Activated CD8-positive, alpha-beta memory T cell treated with anti-CD3 and anti-CD28 coated beads for 24 hours (primary cell): ENCODE measurements around the gene SLC25A13.

Experiments used
- DNase-seq: peaks from one replicate; pipeline ENCODE4 v3.0.0-alpha.2; 2020

SLC25A13 gene

DNA sequence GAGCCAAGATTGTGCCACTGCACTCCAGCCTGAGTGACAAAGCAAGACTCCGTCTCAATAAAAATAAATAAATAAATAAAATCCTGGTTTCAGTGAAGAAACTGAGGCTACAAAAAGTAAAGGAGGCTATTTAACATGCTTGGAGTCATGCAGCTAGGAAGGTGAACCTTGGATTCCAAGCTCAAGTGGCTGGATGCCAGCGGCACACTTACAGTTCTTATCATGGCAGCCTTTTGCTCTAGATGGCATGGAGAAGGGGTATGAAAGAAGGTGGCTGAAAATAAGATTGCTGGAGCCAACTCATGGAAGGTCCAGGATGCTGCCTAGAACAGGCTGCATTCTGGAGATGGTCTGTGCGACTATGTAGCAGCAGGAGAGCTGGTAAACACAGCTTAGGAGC, 170.0 kb downstream of the SLC25A13 start:
- DNase-seq: no peak

DNA sequence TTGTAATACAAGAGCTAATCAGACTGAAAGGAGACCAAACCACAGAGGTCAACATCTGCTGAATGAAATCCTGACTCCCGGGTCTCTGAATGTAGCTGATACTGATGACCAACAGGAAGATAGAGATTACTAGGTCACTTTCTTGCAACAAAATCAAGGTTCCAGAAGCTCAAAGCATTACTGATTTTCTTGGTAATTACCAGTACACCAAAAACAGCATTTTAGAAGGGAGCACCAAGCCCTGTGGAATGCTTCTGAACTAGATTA, 177.7 kb downstream of the SLC25A13 start:
- no peak for DNase-seq

DNA sequence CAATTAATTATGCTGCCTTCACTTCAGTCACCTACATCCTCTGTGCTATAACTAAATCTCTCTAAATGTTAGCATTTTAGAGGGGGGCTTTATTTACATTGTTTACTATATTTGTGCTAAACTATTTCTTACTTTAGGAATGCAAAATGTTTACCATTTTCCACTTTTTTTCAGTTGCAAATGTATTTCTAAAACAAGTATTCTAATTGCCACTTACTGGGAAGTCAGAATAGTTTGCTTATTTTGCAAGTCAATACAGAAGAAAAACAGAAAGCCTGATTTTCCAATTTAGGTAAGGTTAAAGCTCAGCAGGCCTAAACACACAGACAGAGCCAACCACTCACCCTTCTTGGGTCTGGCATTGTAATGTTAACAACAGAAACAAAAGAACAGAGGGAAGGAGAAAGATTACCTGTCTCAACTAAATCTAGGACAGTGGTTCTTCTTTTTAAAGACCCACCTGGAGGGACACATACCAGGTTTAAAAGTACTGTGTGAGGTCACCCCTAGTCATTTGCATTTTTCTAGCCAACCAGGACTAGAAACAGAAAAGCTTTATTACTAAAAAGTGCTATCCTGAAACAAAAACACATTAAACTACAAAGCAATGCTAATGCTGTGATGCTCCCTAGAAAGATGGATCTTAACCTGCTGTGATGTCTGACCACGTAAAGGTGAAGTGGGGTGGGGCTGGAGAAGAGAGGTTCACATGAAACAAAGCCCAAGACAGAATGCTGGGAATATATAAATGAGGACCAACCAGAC, 178.2 kb downstream of the SLC25A13 start:
- no peak for DNase-seq

DNA sequence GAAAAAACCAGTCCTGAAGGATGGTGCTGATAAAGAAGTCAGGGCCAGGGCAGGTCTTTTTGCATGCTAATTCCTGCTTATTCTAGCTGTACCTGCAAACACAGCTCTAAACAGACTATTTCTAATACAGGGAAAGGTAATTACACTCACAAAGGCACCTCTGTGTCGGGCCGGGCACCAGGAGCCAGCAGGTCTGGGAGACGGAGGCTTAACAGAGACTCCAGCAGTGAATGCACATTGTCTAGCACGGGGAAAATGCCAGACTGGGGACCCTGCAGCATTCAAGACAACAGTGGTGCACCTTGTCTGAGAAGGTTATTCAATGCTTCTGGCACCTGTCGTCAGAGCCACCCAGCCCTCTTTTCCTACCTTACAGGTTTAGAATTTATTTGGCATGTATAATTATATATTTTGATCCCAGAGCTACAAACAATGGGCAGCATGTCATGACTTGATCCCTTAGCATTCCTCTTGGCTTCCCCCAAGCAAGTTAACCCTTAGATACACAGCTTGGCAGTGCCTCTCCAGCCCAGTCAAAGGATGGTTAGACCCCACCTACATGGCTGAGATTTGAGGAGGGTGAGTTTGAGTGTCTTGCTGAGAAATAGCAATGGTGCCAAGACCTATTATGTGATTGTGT, 185.2 kb downstream of the SLC25A13 start:
- DNase-seq: no peak

DNA sequence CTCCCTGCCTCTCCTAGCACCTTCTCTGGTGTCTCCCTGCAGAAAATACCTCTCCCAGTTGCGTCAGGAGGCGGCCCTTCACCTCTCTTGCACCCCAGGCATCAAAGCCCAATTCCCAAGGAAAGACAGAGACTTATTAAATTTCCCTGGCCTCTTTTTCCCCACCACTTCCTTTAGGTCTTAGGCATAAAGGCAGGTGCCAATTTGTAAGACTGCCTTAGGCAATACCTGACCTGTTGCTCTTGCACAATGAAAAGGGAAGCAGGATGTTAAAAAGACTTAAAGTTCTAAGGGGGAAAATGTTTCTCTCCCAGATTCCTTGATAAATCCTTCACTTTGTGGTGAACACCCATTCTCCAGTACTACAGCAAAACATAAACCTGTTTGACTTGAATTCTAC, 186.7 kb downstream of the SLC25A13 start:
- no peak for DNase-seq

DNA sequence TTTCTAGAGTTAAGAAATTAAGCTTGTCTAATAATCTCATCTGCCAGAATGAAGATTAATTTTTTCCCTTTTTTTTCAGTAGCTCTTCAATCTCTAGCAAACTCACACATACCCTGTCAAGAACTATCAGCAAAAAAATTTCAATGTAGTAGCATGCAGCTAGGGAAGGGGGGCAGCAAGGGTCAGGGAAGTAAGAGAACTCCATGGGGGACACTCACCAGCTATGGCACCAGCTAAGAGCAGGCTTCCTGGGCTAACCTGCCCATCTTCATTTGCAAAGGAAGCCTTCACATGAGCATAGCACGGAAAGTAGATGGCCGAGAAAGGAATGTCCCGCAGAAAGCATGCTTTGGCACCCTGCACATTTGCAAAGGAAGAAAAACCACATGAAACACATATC, 190.4 kb downstream of the SLC25A13 start:
- no peak for DNase-seq

DNA sequence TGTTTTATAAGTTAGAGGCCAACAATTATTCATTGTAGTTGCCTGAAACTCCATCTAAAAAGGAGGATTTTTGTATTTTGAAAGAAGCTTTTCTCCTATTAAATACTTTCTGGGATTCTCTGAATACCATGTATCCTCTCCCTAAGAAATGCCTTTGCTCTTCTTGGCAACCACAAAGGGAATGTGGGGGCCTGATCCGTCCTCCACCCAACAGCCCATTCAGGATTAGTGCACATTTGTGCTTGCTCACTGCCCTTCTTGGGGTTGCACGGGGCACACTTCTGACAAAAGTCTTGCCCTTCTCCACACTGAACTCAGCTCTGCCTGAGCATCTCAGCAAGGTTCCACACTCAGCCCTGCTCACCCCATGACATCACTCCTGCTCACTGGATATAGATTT, 194.2 kb downstream of the SLC25A13 start:
- no peak for DNase-seq

DNA sequence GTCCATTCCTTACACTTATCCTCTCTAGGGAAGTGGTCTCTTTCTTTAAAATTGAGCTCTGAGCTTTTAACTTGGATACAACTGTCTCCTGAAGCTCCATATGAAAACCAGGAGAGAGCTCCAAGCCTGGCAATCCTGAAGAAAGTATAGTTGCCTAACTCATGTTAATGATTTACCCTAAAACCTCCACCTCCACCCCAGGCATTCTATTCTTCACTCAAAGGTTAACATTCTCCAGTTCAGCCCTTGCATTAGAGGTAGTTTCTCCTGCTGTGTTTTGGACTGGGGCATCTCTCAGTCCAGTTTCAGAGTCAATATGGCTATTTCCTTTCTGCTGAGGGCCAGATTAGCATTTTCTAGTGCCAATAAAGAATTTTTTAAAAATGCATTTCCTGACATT, 195.5 kb downstream of the SLC25A13 start:
- no peak for DNase-seq

DNA sequence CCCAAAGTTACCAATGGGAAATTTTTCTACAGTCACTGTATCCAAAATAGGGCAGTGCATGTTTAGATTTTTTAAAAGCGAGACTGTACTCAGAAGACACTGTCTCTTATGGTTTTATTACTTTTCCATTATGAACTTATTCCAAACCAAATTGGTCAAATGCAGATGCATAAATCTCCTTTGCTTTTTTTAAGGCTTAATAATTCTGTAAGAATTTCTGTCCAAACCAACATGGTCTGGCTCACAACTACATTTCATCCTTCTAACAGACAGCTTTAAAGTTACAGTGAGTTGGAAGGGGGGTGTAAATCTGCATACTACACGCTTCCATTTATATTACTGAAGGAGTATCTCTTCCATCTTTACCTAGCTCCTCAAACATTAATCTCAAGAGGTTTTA, 199.2 kb downstream of the SLC25A13 start:
- no peak for DNase-seq

DNA sequence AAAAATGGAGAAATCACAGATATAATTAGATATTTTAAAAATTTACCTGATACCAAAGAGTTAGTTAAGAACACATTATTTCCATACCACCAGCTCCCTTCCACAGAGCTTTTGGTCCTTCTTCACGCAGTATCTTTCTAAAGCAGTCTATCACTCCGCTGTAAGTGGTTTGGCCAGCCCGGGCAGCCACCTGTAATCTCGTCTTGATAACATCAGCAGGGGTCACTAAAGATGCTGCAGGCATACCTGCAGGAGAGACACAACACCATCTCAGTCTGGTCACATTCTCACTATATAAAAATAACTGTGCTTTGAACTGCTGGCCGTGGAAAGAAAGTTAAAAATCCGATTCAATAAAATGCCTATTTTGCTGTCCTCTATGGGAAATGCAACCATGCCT, 200.1 kb downstream of the SLC25A13 start:
- DNase-seq: no peak

DNA sequence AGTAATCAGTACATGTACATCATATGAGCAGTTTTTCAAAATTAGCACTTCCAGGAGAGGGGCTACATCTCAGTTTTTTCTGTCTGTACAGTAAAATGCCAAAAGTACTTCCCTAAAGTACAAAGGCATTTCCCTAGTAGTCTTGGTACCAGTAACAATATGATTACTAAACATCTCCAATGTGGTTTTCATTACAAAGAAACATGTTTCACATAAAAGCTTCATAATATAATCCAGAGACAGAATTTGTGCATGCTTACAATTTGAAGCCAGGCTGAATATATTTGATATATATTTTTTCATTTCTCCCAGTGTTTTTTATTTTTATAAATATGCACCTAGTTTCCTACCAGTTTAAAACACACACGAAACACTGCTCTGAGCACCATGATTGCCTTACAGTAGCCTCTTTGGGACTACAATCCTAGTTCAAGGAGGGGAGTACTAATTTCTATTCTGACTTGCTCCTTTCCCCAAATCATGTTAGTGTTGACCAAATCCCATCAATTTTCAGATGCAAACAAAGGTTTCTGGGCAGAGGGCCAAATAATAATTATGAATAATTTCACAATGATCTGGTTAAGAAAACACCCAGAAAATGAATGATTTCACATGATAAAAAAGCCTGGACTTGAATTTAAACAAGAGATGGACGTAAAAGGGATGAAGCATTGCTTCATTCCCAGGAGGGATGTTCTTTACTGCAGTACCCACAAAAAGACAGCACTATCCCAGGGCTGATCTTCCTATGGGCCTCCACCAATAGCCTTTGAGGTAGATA, 201.3 kb downstream of the SLC25A13 start:
- no peak for DNase-seq

DNA sequence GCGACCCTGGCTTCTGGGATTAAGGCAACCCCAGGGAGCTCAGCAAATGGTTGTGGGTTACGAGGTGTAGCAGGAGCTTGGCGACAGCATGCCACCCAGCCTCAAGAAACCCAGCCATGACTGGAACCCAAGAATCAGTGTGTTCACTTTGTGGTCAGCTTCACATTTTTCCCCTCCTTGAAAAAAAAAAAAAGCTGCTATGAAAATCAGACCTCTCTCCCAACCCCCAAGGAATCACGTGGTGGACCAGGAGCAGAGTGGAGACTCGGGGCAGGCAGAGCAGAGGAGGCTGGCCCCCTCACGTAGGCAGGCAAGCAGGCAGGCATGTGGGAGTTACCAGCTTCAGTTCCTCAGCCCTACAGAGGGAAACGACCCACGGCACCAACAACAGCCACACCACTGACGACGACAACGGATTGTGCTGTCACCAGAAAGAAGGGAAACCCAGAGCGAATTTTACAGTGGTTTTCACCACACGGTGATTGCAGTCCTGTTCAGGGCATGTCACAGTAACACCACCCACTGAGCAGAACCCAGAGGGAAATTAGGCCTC, 203.4 kb downstream of the SLC25A13 start:
- no peak for DNase-seq

DNA sequence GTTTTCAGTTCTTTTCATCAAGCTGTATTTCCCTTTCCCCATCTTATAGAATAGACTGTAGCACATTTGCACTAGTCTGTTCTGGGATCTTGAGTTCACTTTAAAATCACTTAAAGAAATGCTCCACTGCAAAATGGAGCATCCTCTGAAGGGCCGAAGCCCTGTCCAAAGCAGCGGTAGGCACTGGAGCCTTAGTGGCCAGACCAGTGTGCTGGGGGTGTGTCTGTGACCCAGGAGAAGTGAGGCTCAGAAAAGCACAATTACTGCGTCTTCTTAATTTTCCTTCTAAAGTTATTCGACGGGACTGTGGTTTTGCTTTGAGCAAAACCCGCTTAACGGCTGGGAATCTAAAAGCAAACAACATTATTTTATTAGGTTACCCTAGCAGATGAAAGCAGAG, 205.7 kb downstream of the SLC25A13 start:
- DNase-seq: no peak

DNA sequence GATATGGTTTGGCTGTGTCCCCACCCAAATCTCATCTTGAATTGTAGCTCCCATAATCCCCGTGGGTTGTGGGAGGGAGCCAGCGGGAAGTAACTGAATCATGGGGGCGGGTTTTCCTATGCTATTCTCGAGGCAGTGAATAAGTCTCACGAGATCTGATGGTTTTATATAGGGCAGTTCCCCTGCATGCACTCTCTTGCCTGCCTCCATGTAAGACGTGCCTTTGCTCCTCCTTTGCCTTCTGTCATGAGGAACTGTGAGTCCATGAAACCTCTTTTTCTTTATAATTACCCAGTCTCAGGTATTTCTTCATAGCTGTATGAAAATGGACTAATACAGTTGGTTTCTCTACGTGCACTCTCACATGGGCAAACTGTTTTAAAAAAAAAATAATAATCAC, 207.7 kb downstream of the SLC25A13 start:
- DNase-seq: no peak

DNA sequence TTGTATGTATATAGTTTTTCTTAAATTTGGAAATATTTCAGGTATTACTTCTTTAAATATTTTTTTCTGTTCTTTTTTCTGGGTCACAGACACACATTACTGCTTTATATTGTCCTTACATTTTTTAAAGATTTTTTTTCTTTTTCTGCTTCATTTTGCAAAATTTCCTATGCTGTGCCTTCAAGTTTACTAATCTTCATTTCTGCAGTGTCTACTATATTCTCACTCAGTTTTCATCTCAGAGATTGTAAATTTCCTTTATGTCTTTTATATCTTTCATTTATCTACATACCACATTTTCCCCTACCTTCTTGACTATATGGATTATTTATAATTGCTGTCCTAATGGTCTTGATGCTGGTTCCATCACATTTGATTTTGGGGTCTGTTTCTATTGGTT, 210.5 kb downstream of the SLC25A13 start:
- DNase-seq: no peak

DNA sequence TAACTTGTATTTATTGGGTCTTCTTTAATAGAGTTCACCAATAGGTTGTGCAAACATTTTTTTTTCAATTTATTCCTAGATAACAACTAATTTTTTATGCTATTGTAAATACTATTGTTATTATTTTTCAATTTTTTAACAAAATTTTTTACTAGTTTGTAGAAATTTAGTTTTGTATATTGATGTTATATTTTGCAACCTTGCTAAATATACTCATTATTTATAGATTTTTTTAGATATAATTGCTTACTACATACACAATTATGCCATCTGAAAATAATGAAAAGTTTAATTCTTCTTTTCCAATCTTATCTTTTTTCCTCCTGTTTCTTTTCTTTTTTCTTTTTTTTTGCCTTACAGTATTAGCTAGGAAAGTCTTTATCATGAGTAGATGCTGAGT, 216.9 kb downstream of the SLC25A13 start:
- no peak for DNase-seq

DNA sequence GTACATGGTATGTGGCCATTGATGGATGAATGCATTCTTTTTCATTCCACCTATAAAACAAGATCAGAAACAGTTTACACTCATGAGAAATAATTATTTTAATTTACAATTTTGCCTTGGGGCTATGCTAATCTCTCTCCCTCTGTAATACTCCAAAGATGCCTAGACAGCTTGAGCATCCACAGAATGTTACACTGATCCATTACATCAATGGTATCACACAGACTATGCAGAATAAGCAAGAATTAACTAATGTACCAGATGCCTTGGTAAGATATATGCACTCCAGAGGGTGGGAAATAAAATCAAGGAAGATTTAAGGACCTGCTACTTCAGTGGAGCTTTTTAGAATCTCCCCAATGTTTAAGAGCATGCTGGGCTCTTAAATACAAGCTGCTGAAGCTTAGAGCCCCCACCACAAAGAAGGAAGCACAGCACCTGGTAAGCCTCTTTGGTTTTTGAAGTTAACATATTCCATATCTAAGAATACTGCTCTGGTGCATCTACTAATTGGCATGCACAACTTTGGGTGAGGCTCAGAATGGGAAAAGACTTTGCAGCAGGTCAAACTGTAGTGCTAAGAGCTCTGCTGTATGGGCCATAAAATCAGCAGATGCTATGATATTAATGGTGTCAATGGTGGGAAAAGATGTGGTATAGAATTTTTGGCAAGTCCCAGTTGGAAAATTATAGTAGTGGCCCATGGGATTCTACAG, 219.6 kb downstream of the SLC25A13 start:
- DNase-seq: no peak

DNA sequence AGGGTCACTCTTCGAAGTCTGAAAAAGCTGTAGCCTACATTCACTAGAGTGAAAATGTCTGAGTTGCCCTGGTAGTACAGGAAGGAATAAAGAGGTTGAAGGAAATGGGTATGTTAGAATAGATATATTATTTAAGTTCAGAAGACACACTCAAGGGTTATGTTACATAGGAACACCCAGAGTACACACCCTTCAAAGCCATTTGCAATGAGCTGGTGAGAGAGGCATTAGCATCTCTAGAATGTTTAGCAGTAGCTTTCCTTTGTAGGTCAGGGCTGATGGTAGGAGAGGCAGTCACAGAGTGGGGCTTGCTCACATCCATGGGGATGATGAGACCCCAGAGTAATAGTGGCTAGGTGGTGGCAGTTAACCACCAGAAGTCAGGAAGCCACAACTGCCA, 221.2 kb downstream of the SLC25A13 start:
- no peak for DNase-seq

DNA sequence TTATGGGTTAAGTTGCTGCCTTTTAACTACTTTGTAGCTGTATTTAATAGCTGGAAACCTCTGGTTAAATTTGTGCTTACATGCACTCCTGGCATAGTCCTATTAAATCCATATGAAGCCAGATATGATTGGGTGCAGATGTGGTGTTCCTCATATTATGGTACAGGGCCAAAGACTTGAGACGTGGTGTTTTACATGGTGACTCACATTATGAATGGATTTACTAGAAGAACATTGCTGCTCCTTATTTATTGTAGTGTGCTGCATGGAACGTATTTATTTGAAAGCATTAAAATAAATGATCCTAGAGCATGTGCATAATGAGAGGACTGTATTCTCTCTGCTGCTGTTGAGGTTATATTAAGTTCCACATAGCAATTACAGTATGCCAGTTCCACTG, 224.1 kb downstream of the SLC25A13 start:
- no peak for DNase-seq

DNA sequence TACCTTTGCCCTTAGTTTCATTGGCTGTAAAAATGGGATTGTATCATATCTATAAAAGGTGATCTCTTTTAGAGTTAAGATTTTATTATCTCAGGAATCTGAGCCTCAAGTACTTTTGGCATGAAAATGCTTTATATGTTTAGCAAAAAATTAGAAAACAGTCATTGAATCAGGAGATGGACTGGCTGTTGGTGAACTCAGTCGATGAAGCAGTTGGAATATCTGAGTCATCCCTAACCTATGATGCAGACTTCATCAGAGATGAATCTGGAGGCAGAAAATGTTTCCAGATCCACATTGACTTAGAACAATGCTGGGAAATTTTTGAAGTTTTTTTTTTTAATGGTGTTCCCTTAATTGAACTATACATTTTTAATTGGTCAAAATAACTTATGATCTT, 228.5 kb downstream of the SLC25A13 start:
- no peak for DNase-seq

DNA sequence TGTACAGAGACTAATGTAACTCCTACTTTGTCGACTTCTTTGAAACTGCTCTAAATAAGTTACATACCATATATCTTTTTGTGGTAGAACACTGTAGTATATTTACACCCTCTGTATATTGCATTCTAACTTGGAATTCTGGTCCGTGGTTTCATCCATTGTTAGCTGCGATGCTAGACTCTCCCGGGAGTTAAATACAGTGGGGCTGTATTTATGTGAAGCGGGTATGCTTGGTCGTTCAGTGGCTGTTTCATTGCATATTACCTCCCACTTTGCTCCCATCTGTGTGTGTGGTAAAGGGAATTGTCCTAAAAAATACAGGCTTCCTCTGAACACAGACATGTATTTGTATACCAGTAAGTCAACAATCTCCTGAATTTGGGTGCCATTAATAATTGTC, 231.1 kb downstream of the SLC25A13 start:
- DNase-seq: no peak

DNA sequence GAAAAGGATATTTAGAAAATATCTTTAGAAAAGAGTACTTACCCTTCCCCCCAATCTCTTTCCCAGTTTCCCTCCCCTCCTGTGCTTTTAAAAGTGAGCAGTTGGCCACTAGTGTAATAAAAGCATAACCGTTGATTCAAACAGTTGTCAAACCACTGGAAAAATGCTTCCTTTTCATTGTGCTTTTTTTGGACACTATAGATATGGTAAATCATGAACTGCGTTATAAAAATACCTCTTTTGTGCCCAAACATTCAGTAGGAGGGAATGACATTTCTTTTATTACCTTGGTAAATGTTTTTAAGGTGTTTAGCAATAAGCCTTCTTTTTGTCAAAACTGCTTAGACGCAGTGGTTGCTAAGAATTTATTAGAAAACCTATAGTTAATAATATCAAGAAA, 232.4 kb downstream of the SLC25A13 start:
- DNase-seq: no peak

DNA sequence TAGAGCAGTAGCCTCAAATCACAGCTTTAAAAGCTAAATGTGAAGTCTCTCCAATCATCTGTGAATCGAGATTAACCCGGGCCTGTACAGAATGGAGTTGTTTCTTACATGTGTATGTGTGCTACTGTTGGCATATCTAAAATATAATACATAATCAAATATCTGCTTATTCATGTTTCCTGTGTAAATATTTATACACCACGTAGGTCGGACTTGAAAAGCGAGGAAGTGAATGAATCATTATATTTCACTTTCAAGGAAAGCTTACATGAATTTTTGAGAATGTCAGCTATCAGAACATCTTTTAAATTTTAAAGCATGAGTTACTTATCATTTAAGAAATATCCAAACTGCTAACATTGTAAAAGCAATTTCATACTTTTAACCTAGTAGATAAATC, 233.3 kb downstream of the SLC25A13 start:
- no peak for DNase-seq
